GM12878 (cell line): ENCODE data around the gene KRTAP26-1.

Source experiments
- CREM ChIP-seq: IDR thresholded peaks from 2 replicates; pipeline ENCODE4 v1.6.1; 2014; ENCODE audit warnings: antibody characterized with exemption, low read depth
- ELK1 ChIP-seq: IDR thresholded peaks from 2 replicates; pipeline ENCODE4 v1.6.1; 2012; ENCODE audit warnings: low read depth, low read length, improper control_type of control experiment
- MAX ChIP-seq: IDR thresholded peaks from 2 replicates; pipeline ENCODE4 v1.6.1; 2012; ENCODE audit warnings: low read depth, low read length, improper control_type of control experiment
- MYC ChIP-seq: IDR thresholded peaks from 2 replicates; pipeline ENCODE4 v1.6.1; 2011; ENCODE audit warnings: mild to moderate bottlenecking, low read length, moderate library complexity, inconsistent platforms; ENCODE audit not compliant: insufficient read depth, insufficient replicate concordance, insufficient read length, severe bottlenecking
- NBN ChIP-seq: fragments of 450-650 bp; IDR thresholded peaks from 2 replicates; pipeline ENCODE4 v1.6.1; 2016
- SRF ChIP-seq, 2 experiments: IDR thresholded peaks; 2 replicates each; pipeline ENCODE4 v1.6.1; 2011; ENCODE audit warnings: low read depth in 2 of 2, low read length in 2 of 2, mild to moderate bottlenecking in 1 of 2, moderate library complexity in 1 of 2
- TF ChIP-seq, protein P1 (sequence below), 3 experiments: IDR thresholded peaks in 2 of 3; conservative IDR thresholded peaks in 1 of 3; 2 replicates each; pipeline ENCODE4 v1.5.1; 2011; ENCODE audit warnings: low read depth in 3 of 3, low read length in 3 of 3, mild to moderate bottlenecking in 3 of 3, control low read depth in 2 of 3, moderate library complexity in 2 of 3, inconsistent platforms in 1 of 3, mixed read lengths in 1 of 3; ENCODE audit not compliant: control insufficient read depth in 2 of 3, insufficient read depth in 1 of 3; ENCODE audit errors: extremely low read depth in 1 of 3
- TF ChIP-seq, protein P2 (sequence below): IDR thresholded peaks from 2 replicates; pipeline ENCODE4 v1.6.1; 2011; ENCODE audit warnings: borderline replicate concordance, low read depth, mild to moderate bottlenecking, moderate library complexity, low read length; ENCODE audit not compliant: insufficient read depth, poor library complexity, severe bottlenecking

- TF ChIP-seq, protein P1, sequence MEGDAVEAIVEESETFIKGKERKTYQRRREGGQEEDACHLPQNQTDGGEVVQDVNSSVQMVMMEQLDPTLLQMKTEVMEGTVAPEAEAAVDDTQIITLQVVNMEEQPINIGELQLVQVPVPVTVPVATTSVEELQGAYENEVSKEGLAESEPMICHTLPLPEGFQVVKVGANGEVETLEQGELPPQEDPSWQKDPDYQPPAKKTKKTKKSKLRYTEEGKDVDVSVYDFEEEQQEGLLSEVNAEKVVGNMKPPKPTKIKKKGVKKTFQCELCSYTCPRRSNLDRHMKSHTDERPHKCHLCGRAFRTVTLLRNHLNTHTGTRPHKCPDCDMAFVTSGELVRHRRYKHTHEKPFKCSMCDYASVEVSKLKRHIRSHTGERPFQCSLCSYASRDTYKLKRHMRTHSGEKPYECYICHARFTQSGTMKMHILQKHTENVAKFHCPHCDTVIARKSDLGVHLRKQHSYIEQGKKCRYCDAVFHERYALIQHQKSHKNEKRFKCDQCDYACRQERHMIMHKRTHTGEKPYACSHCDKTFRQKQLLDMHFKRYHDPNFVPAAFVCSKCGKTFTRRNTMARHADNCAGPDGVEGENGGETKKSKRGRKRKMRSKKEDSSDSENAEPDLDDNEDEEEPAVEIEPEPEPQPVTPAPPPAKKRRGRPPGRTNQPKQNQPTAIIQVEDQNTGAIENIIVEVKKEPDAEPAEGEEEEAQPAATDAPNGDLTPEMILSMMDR (IDR thresholded peaks at IDR 0.05 in 2 of 3, conservative IDR thresholded peaks at IDR 0.05 in 1 of 3; ENCODE audit: control insufficient read depth in 2 of 3, extremely low read depth in 1 of 3, insufficient read depth in 1 of 3, low read depth in 3 of 3, low read length in 3 of 3), result peak; percentile 51 to 68 (median 51)
- TF ChIP-seq MAX, result no peak
- TF ChIP-seq SRF (IDR thresholded peaks at IDR 0.05; ENCODE audit: low read depth in 2 of 2, low read length in 2 of 2), result no peak
- TF ChIP-seq CREM, result no peak
- TF ChIP-seq, protein P2, sequence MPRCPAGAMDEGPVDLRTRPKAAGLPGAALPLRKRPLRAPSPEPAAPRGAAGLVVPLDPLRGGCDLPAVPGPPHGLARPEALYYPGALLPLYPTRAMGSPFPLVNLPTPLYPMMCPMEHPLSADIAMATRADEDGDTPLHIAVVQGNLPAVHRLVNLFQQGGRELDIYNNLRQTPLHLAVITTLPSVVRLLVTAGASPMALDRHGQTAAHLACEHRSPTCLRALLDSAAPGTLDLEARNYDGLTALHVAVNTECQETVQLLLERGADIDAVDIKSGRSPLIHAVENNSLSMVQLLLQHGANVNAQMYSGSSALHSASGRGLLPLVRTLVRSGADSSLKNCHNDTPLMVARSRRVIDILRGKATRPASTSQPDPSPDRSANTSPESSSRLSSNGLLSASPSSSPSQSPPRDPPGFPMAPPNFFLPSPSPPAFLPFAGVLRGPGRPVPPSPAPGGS, result no peak
- no peak for TF ChIP-seq MYC
- TF ChIP-seq ELK1, result no peak
- TF ChIP-seq NBN, result no peak
These were observed 20.8 kb upstream of the KRTAP26-1 start for GRCh38 chr21:30340714-30341573.
